ENCODE measurements around the gene ARAP1. TPM values are rescaled to one million over a fixed set of nuclear protein-coding genes. Genes with fewer than 3 reads are reported as not detected.

The ARAP1 gene
- total and polyA plus RNA-seq, 2 donors (not counting 1 experiment from before 2014, with no cell fraction given), result 41.8 to 113 TPM

DNA sequence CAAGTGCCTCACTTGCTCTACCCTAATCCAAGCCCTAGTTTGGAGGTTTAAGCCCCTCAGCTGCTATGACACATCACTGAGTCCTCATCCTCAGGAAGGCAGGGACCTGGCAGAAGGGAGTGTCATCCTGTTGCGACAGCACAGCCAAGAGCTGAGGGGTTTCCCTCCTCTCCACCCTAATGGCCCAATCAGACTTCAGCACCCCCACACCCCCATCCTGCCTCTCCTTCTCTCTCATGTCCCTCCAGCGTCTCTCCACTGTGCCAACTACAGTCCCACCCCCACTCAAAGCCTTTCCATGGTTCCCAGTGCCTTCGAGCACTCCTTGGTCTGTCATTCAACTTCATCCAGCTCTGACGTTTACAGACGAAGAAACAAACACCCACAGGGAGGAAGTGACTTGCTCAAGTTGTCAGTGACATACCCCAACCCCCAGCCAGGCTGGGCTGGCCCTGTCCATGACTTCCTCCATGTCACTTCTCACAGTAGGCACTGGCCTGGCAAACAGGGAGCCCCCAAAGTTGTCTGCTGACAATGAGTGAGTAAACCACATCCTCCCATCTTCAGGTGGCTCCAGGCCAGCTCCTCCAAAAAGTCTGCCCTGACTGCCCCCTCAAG lies 15.6 kb downstream of the ARAP1 start:
- no peaks in the 10 kb centered on the region for H3K36me3 ChIP-seq (ENCODE audit: control insufficient read depth, insufficient read depth, low read length)
- H3K27ac ChIP-seq (ENCODE audit: insufficient read depth, low read length), result peak overlapping the region; percentile 75
- no peaks in the 10 kb centered on the region for H3K9me3 ChIP-seq (ENCODE audit: control insufficient read depth, insufficient read depth, low read depth, low read length)
- peaks cover 40% of the 10 kb centered on the region for H3K4me1 ChIP-seq (ENCODE audit: control insufficient read depth, extremely low read depth, insufficient read depth, low read length)
- no peaks in the 10 kb centered on the region for H3K27me3 ChIP-seq (ENCODE audit: control insufficient read depth, insufficient read depth, low read length)
- no peaks in the 10 kb centered on the region for H4K20me1 ChIP-seq (ENCODE audit: control insufficient read depth, extremely low read depth, insufficient read depth, low read length)
- no peak overlapping the region for H3K9ac ChIP-seq (ENCODE audit: insufficient read depth, low read length)
- H3K79me2 ChIP-seq (ENCODE audit: control insufficient read depth, insufficient read depth, low read length), result peaks cover 13% of the 10 kb centered on the region
- TF ChIP-seq CTCF (conservative IDR thresholded peaks at IDR 0.05 in 1 of 2, IDR thresholded peaks at IDR 0.05 in 1 of 2; ENCODE audit: low read depth in 1 of 2, low read length in 2 of 2) (no peak), EZH2 (IDR thresholded peaks at IDR 0.05; ENCODE audit: low read length, missing control alignments) (no peak)
- H3K4me3 ChIP-seq (replicated peaks in 1 of 4; ENCODE audit: control extremely low read depth in 1 of 4, insufficient read depth in 1 of 4, low read depth in 3 of 4, low read length in 4 of 4), result no peak overlapping the region
- no peak overlapping the region for H2AFZ ChIP-seq (ENCODE audit: low read length)
- H3K4me2 ChIP-seq (ENCODE audit: extremely low read depth, insufficient read depth, low read length), result peak overlapping the region; percentile 37
- DNase-seq (ENCODE audit: low read depth in 2 of 2), result peak; percentile 31 to 39

- no peak overlapping the region for H3K9ac ChIP-seq (ENCODE audit: insufficient read depth, low read length)
These were observed 16.6 kb downstream of the ARAP1 start for GRCh38 chr11:72735495-72736027.

DNA sequence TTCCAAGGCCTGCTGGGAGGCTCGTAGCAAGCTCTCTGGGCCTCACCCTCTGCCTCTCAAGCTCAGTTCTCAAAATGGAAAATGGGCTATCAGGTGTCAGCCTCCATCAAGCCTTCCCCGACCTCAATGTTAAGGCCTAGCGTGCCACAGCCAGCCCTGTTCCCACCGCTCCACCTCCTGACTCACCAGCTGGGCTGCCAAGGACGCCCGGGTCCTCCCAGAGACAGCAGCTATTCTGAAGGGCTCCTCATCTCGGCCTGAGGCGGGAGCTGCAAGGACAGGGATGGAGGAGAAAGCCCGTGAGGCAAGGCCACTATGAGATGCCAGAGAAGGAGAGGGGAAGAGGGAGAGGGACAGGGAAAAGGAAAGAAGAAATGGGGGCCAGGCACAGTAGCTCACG lies 19.9 kb downstream of the ARAP1 start:
- TF ChIP-seq EZH2 (IDR thresholded peaks at IDR 0.05; ENCODE audit: low read length, missing control alignments), result no peak
- no peak for TF ChIP-seq CTCF (conservative IDR thresholded peaks at IDR 0.05 in 1 of 2, IDR thresholded peaks at IDR 0.05 in 1 of 2; ENCODE audit: low read depth in 1 of 2, low read length in 2 of 2)
- no peak overlapping the region for H3K27ac ChIP-seq (ENCODE audit: insufficient read depth, low read length)

More at GRCh38 chr11:72735495-72736027, 16.6 kb downstream of the ARAP1 start:
- H3K4me1 ChIP-seq (ENCODE audit: control insufficient read depth, extremely low read depth, insufficient read depth, low read length), result peaks cover 35% of the 10 kb centered on the region
- no peaks in the 10 kb centered on the region for H4K20me1 ChIP-seq (ENCODE audit: control insufficient read depth, extremely low read depth, insufficient read depth, low read length)
- DNase-seq (ENCODE audit: low read depth in 2 of 2), result peak; percentile 45 to 47
- H3K27ac ChIP-seq (ENCODE audit: insufficient read depth, low read length), result no peak overlapping the region
- H3K36me3 ChIP-seq (ENCODE audit: control insufficient read depth, insufficient read depth, low read length), result no peaks in the 10 kb centered on the region
- H3K4me2 ChIP-seq (ENCODE audit: extremely low read depth, insufficient read depth, low read length), result no peak overlapping the region
- TF ChIP-seq CTCF (conservative IDR thresholded peaks at IDR 0.05 in 1 of 2, IDR thresholded peaks at IDR 0.05 in 1 of 2; ENCODE audit: low read depth in 1 of 2, low read length in 2 of 2) (no peak), EZH2 (IDR thresholded peaks at IDR 0.05; ENCODE audit: low read length, missing control alignments) (no peak)
- no peaks in the 10 kb centered on the region for H3K9me3 ChIP-seq (ENCODE audit: control insufficient read depth, insufficient read depth, low read depth, low read length)
- peaks cover 13% of the 10 kb centered on the region for H3K79me2 ChIP-seq (ENCODE audit: control insufficient read depth, insufficient read depth, low read length)
- no peak overlapping the region for H2AFZ ChIP-seq (ENCODE audit: low read length)
- no peaks in the 10 kb centered on the region for H3K27me3 ChIP-seq (ENCODE audit: control insufficient read depth, insufficient read depth, low read length)
- no peak overlapping the region for H3K4me3 ChIP-seq (replicated peaks in 1 of 4; ENCODE audit: control extremely low read depth in 1 of 4, insufficient read depth in 1 of 4, low read depth in 3 of 4, low read length in 4 of 4)

More for the DNA sequence above, 19.9 kb downstream of the ARAP1 start:
- no peaks in the 10 kb centered on the region for H3K79me2 ChIP-seq (ENCODE audit: control insufficient read depth, insufficient read depth, low read length)
- H3K9ac ChIP-seq (ENCODE audit: insufficient read depth, low read length), result no peak overlapping the region
- no peak overlapping the region for H3K4me2 ChIP-seq (ENCODE audit: extremely low read depth, insufficient read depth, low read length)
- H4K20me1 ChIP-seq (ENCODE audit: control insufficient read depth, extremely low read depth, insufficient read depth, low read length), result no peaks in the 10 kb centered on the region
- no peak overlapping the region for H3K4me3 ChIP-seq (replicated peaks in 1 of 4; ENCODE audit: control extremely low read depth in 1 of 4, insufficient read depth in 1 of 4, low read depth in 3 of 4, low read length in 4 of 4)
- no peaks in the 10 kb centered on the region for H3K9me3 ChIP-seq (ENCODE audit: control insufficient read depth, insufficient read depth, low read depth, low read length)
- no peak for DNase-seq (ENCODE audit: low read depth in 2 of 2)
- no peaks in the 10 kb centered on the region for H3K36me3 ChIP-seq (ENCODE audit: control insufficient read depth, insufficient read depth, low read length)
- H3K27me3 ChIP-seq (ENCODE audit: control insufficient read depth, insufficient read depth, low read length), result no peaks in the 10 kb centered on the region
- H2AFZ ChIP-seq (ENCODE audit: low read length), result no peak overlapping the region
- peaks cover 17% of the 10 kb centered on the region for H3K4me1 ChIP-seq (ENCODE audit: control insufficient read depth, extremely low read depth, insufficient read depth, low read length)
